GM21390 (cell line): Measurements from ENCODE around the gene CRMP1.

Experiments used
- ATAC-seq: cut with Tn5 transposase; IDR thresholded peaks from one replicate; pipeline ENCODE4 v1.9.1; 2021; ENCODE audit not compliant: unreplicated experiment

The CRMP1 gene

GRCh38 chr4:5893004-5893580 lies at the start of gene CRMP1:
CRMP1 (minus strand) TSS chr4:5893086; CDS start chr4:5892969, 117 bp downstream.
- ATAC-seq: no peak

GRCh38 chr4:5941601-5942000 lies 48.7 kb upstream of the CRMP1 start:
- no peak for ATAC-seq

- ATAC-seq: no peak
Measured at GRCh38 chr4:5940470-5941203, 47.8 kb upstream of the CRMP1 start.

GRCh38 chr4:5933996-5934831 lies 41.3 kb upstream of the CRMP1 start:
- no peak for ATAC-seq

GRCh38 chr4:5933116-5933515 lies 40.2 kb upstream of the CRMP1 start:
- no peak for ATAC-seq

- ATAC-seq: no peak
Measured at GRCh38 chr4:5932035-5932568, 39.2 kb upstream of the CRMP1 start.

- no peak for ATAC-seq
Measured at GRCh38 chr4:5931526-5931925, 38.6 kb upstream of the CRMP1 start.

GRCh38 chr4:5930876-5931275 lies 38.0 kb upstream of the CRMP1 start:
- ATAC-seq: no peak

GRCh38 chr4:5930456-5930855 lies 37.6 kb upstream of the CRMP1 start:
- ATAC-seq: no peak

GRCh38 chr4:5928844-5929420 lies 36.0 kb upstream of the CRMP1 start:
- ATAC-seq: no peak

GRCh38 chr4:5928274-5928673 lies 35.4 kb upstream of the CRMP1 start:
- ATAC-seq: no peak

- ATAC-seq: no peak
Measured at GRCh38 chr4:5927747-5928146, 34.9 kb upstream of the CRMP1 start.

- ATAC-seq: no peak
Measured at GRCh38 chr4:5927116-5927515, 34.2 kb upstream of the CRMP1 start.

GRCh38 chr4:5926598-5926997 lies 33.7 kb upstream of the CRMP1 start:
- no peak for ATAC-seq

- ATAC-seq: no peak
Measured at GRCh38 chr4:5925419-5926200, 32.7 kb upstream of the CRMP1 start.

GRCh38 chr4:5924461-5925125 lies 31.7 kb upstream of the CRMP1 start:
- ATAC-seq: no peak

GRCh38 chr4:5923376-5923775 lies 30.5 kb upstream of the CRMP1 start:
- ATAC-seq: no peak

- ATAC-seq: no peak
Measured at GRCh38 chr4:5922556-5922955, 29.7 kb upstream of the CRMP1 start.

- ATAC-seq: no peak
Measured at GRCh38 chr4:5921981-5922380, 29.1 kb upstream of the CRMP1 start.
